H1 (cell line): Measurements from ENCODE around the gene NECTIN3. TPM values are rescaled to one million over a fixed set of nuclear protein-coding genes. Genes with fewer than 3 reads are reported as not detected.

Source experiments
- CTCF ChIA-PET: fragments of 300-600 bp; sonication (Branson Sonifier 250); formaldehyde crosslinking; loops from one replicate; lab custom pipeline; 2021; ENCODE audit not compliant: partially characterized antibody; lab: Charles Lee
- POLR2A ChIA-PET: fragments of 300-600 bp; sonication (Branson Sonifier 250); formaldehyde crosslinking; loops from one replicate; lab custom pipeline; 2021; ENCODE audit warnings: inconsistent platforms; ENCODE audit not compliant: partially characterized antibody; lab: Charles Lee
- DNase-seq, 2 experiments: peaks; one replicate each; pipeline versions ENCODE4 v3.0.0 to v3.0.0-alpha.2; 2010 to 2022; ENCODE audit warnings: low spot score in 2 of 2, low read depth in 1 of 2, mixed read lengths in 1 of 2
- FAIRE-seq: peaks from 2 replicates; lab custom pipeline; 2011; peaks lifted over from hg19 to GRCh38; lab: Jason Lieb, UNC
- H2AFZ ChIP-seq: 2 replicates; pipeline ENCODE4 v1.8.1; 2012; ENCODE audit warnings: low read length, inconsistent platforms
- H2AK5ac ChIP-seq: 2 replicates; pipeline ENCODE4 v1.6.1; 2013; ENCODE audit warnings: low read depth, low read length
- H2BK120ac ChIP-seq: replicated peaks from 2 replicates; pipeline ENCODE3; 2013; ENCODE audit warnings: low read depth, low read length, inconsistent platforms
- H2BK12ac ChIP-seq: 2 replicates; pipeline ENCODE4 v1.6.1; 2013; ENCODE audit warnings: low read depth, low read length
- H2BK15ac ChIP-seq: 2 replicates; pipeline ENCODE4 v1.6.1; 2013; ENCODE audit warnings: low read length
- H2BK20ac ChIP-seq: 2 replicates; pipeline ENCODE4 v1.6.1; 2013; ENCODE audit warnings: low read length
- H2BK5ac ChIP-seq: 2 replicates; pipeline ENCODE4 v1.6.1; 2013; ENCODE audit warnings: low read depth, low read length
- H3K14ac ChIP-seq: 2 replicates; pipeline ENCODE4 v1.6.1; 2013; ENCODE audit warnings: inconsistent platforms; ENCODE audit not compliant: insufficient read length
- H3K18ac ChIP-seq: 2 replicates; pipeline ENCODE4 v1.6.1; 2013; ENCODE audit warnings: low read length; ENCODE audit errors: extremely low read depth
- H3K23ac ChIP-seq: 2 replicates; pipeline ENCODE4 v1.6.1; 2013; ENCODE audit warnings: inconsistent platforms; ENCODE audit not compliant: insufficient read length
- H3K23me2 ChIP-seq: 2 replicates; pipeline ENCODE4 v1.6.1; 2013; ENCODE audit warnings: low read depth, low read length
- H3K27ac ChIP-seq: 2 replicates; pipeline ENCODE4 v1.6.1; 2011; ENCODE audit warnings: low read depth, low read length, inconsistent platforms
- H3K27me3 ChIP-seq, 4 experiments: replicated peaks in 1 of 4; 1 replicate in 1 of 4; 2 replicates in 3 of 4; pipeline versions ENCODE4 v1.6.1 to v1.8.1; 2011 to 2013; ENCODE audit warnings: low read length in 3 of 4, mild to moderate bottlenecking in 3 of 4, inconsistent platforms in 2 of 4, mixed read lengths in 2 of 4, moderate library complexity in 1 of 4; ENCODE audit not compliant: control insufficient read depth in 3 of 4, insufficient read depth in 3 of 4; ENCODE audit errors: extremely low read depth in 1 of 4
- H3K36me3 ChIP-seq, 4 experiments: 2 replicates each; pipeline versions ENCODE4 v1.6.1 to v1.8.1; 2011 to 2013; ENCODE audit warnings: mild to moderate bottlenecking in 4 of 4, low read length in 3 of 4, moderate library complexity in 2 of 4, control low read depth in 1 of 4, inconsistent platforms in 1 of 4; ENCODE audit not compliant: insufficient read depth in 4 of 4, control insufficient read depth in 2 of 4
- H3K4ac ChIP-seq: replicated peaks from 2 replicates; pipeline ENCODE3; 2013; ENCODE audit warnings: low read length, low read depth, mixed read lengths, inconsistent platforms; ENCODE audit not compliant: insufficient read length
- H3K4me1 ChIP-seq, 4 experiments: replicated peaks in 1 of 4; 1 replicate in 1 of 4; 2 replicates in 3 of 4; pipeline versions ENCODE4 v1.6.1 to v1.8.1; 2011 to 2013; ENCODE audit warnings: low read length in 3 of 4, inconsistent platforms in 2 of 4, mixed read lengths in 1 of 4; ENCODE audit not compliant: insufficient read depth in 4 of 4, control insufficient read depth in 3 of 4
- H3K4me2 ChIP-seq, 2 experiments: 2 replicates each; pipeline versions ENCODE4 v1.6.1 to v1.8.1; 2011 to 2013; ENCODE audit warnings: low read depth in 2 of 2, low read length in 2 of 2, control low read depth in 1 of 2, inconsistent platforms in 1 of 2, mild to moderate bottlenecking in 1 of 2; ENCODE audit not compliant: insufficient read depth in 1 of 2
- H3K4me3 ChIP-seq, 4 experiments: fragments of 200-600, 300-600 bp in 1 of 4; sonication (generic), shearing (Covaris generic), sonication (Bioruptor Twin) in 1 of 4; 2 replicates each; pipeline versions ENCODE4 v1.5.1 to v1.8.1; 2011 to 2016; ENCODE audit warnings: low read length in 4 of 4, low read depth in 3 of 4, control low read depth in 2 of 4, inconsistent platforms in 2 of 4, mild to moderate bottlenecking in 2 of 4, mixed read lengths in 1 of 4, moderate library complexity in 1 of 4; ENCODE audit not compliant: insufficient read depth in 2 of 4; ENCODE audit errors: extremely low read depth in 1 of 4
- H3K56ac ChIP-seq: replicated peaks from 2 replicates; pipeline ENCODE3; 2013; ENCODE audit warnings: low read depth, mild to moderate bottlenecking, mixed read lengths, low read length, inconsistent platforms; ENCODE audit not compliant: insufficient read length
- H3K79me1 ChIP-seq: 2 replicates; pipeline ENCODE4 v1.6.1; 2013; ENCODE audit warnings: low read depth, low read length, control low read depth
- H3K79me2 ChIP-seq, 2 experiments: 2 replicates each; pipeline versions ENCODE4 v1.6.1 to v1.8.1; 2012 to 2013; ENCODE audit warnings: low read length in 2 of 2, mild to moderate bottlenecking in 2 of 2, inconsistent platforms in 1 of 2; ENCODE audit not compliant: insufficient read depth in 2 of 2, control insufficient read depth in 1 of 2
- H3K9ac ChIP-seq, 4 experiments: replicated peaks in 1 of 4; 1 replicate in 1 of 4; 2 replicates in 3 of 4; pipeline versions ENCODE4 v1.6.1 to v1.8.1; 2011 to 2013; ENCODE audit warnings: low read depth in 3 of 4, low read length in 3 of 4, control low read depth in 2 of 4, mild to moderate bottlenecking in 2 of 4, moderate library complexity in 2 of 4, inconsistent platforms in 1 of 4; ENCODE audit errors: extremely low read depth in 1 of 4
- H3K9me3 ChIP-seq, 2 experiments: 2 replicates each; pipeline versions ENCODE4 v1.6.1 to v1.8.1; 2012 to 2013; ENCODE audit warnings: mild to moderate bottlenecking in 2 of 2, moderate library complexity in 2 of 2, control low read depth in 1 of 2, inconsistent platforms in 1 of 2, low read depth in 1 of 2, low read length in 1 of 2, mixed read lengths in 1 of 2; ENCODE audit not compliant: insufficient read depth in 2 of 2
- H4K20me1 ChIP-seq, 2 experiments: replicated peaks in 1 of 2; 2 replicates each; pipeline versions ENCODE3 to v1.8.1; 2011 to 2013; ENCODE audit warnings: inconsistent platforms in 2 of 2, low read length in 2 of 2, mild to moderate bottlenecking in 1 of 2; ENCODE audit not compliant: insufficient read depth in 2 of 2, control insufficient read depth in 1 of 2
- H4K5ac ChIP-seq: 2 replicates; pipeline ENCODE4 v1.6.1; 2013; ENCODE audit warnings: low read length, low read depth, mixed read lengths, inconsistent platforms; ENCODE audit not compliant: insufficient read length
- H4K8ac ChIP-seq: 2 replicates; pipeline ENCODE4 v1.8.0; 2013; ENCODE audit warnings: mild to moderate bottlenecking, moderate library complexity, low read length, inconsistent platforms; ENCODE audit not compliant: insufficient read depth; ENCODE audit errors: extremely low read depth
- H4K91ac ChIP-seq: replicated peaks from 2 replicates; pipeline ENCODE3; 2013; ENCODE audit warnings: low read length, mixed read lengths, inconsistent platforms; ENCODE audit not compliant: insufficient read length
- CHD2 ChIP-seq: IDR thresholded peaks from 2 replicates; pipeline ENCODE4 v1.6.1; 2012; ENCODE audit warnings: low read length, improper control_type of control experiment
- CTBP2 ChIP-seq: IDR thresholded peaks from 2 replicates; pipeline ENCODE4 v1.7.0; 2011; ENCODE audit warnings: borderline replicate concordance, mild to moderate bottlenecking, moderate library complexity, mixed read lengths, low read length; ENCODE audit not compliant: insufficient read depth, insufficient read length
- KDM4A ChIP-seq: IDR thresholded peaks from one replicate; pipeline ENCODE4 v1.7.1; 2012; ENCODE audit warnings: low read depth, mild to moderate bottlenecking, moderate library complexity, low read length, inconsistent platforms; ENCODE audit not compliant: severe bottlenecking
- SRF ChIP-seq: IDR thresholded peaks from 2 replicates; pipeline ENCODE4 v1.6.1; 2011; ENCODE audit warnings: mild to moderate bottlenecking, low read depth, low read length, moderate library complexity
- WGBS, 2 experiments: shearing (Covaris generic) in 1 of 2; methylation state at CpG; one replicate each; pipeline versions ENCODE4 v1.1.6 to v1.1.7; 2013 to 2015; ENCODE audit warnings: low lambda C conversion rate in 2 of 2, mixed read lengths in 2 of 2, inconsistent platforms in 1 of 2, low coverage in 1 of 2, missing lambda C conversion rate in 1 of 2; ENCODE audit not compliant: insufficient replicate concordance in 2 of 2, insufficient coverage in 1 of 2, insufficient read length in 1 of 2; ENCODE audit errors: extremely low coverage in 1 of 2, missing lambda C conversion rate in 1 of 2; 5-methylcytosine and 5-hydroxymethylcytosine counted together
- polyA plus RNA-seq, 7 experiments: library from polyadenylated mRNA; depleted of rRNA in 3 of 7; stranded (reverse) in 5 of 7; unstranded in 2 of 7; fragments of >200 nt in 5 of 7; fragments of 200-250 nt in 2 of 7; gene quantifications; 1 replicate in 5 of 7; 2 replicates in 1 of 7; 4 replicates in 1 of 7; pipeline versions ENCODE4 v1.2.1 to v1.2.3, GENCODE V29; 2011 to 2013; ENCODE audit warnings: missing spikeins in 2 of 7, mixed read lengths in 2 of 7
- total RNA-seq: library from RNA; stranded (reverse); fragmentation: NEBNext Ultra II Directional; extraction: Animal tissue kit (Norgen Biotek cat#: 25700); gene quantifications from 2 replicates; pipeline ENCODE4 v1.2.1, GENCODE V29; 2021

Gene NECTIN3
- total and polyA plus RNA-seq, 2 of the 8 experiments (the other 6 are each of a cell fraction or from before 2014, with no cell fraction given) = 13.6 to 50.6 TPM

DNA sequence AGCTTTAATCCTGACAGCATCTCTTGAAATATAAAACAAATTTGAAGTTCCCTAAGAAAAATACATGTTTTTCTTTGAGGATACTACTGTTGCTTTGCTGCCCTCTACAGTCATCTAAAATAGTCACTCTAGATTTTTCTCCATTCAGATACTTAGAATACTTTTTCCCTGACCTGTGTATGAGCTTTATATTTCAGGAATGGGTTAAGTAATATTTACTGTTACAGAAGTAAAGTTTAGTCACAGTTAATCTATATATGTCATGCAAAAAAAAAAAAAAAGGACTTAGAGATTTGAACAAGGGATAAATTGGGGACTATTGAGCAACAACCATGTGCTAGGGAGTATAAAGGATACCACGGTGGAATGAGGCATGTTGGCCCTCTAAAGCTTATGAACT lies 8.8 kb downstream of the NECTIN3 start:
- no peak overlapping the region for H3K56ac ChIP-seq
- H3K9me3 ChIP-seq = no peaks in the 10 kb centered on the region
- H2BK5ac ChIP-seq = no peak overlapping the region
- H3K4me2 ChIP-seq = peak overlapping the region in 1 of 2 experiments; percentile 6; a peak in 1 of 4 replicates
- H3K79me1 ChIP-seq = no peaks in the 10 kb centered on the region
- H3K4me3 ChIP-seq = no peak overlapping the region
- H3K4ac ChIP-seq = no peak overlapping the region
- H2BK120ac ChIP-seq = no peak overlapping the region
- H4K8ac ChIP-seq = no peak overlapping the region
- H3K14ac ChIP-seq = no peak overlapping the region
- peaks cover 0 to 3% of the 10 kb centered on the region in 2 experiments for H4K20me1 ChIP-seq
- H3K36me3 ChIP-seq = no peaks in the 10 kb centered on the region
- ChIA-PET POLR2A (interaction anchor here (0.7 to 3.1 kb wide), 4 partner anchors 110 to 200 kb away, joined by 4 to 12 read pairs (median 6); no protein-coding TSS in a partner anchor), CTCF (interaction anchor here (0.6 to 3.7 kb wide), 30 partner anchors 8 to 1549 kb away, joined by 3 to 13 read pairs (median 3); partner anchors contain the start of gene NECTIN3)
- FAIRE-seq (no peak), DNase-seq (no peak)
- H2AFZ ChIP-seq = no peak overlapping the region
- H3K27me3 ChIP-seq = no peaks in the 10 kb centered on the region
- H4K5ac ChIP-seq = peak overlapping the region; percentile 58
- H3K79me2 ChIP-seq = peaks cover 24 to 100% of the 10 kb centered on the region in 2 experiments
- H3K23me2 ChIP-seq = no peaks in the 10 kb centered on the region; the same call in 1 of the 2 replicates
- no peak overlapping the region for H3K23ac ChIP-seq
- WGBS, 2 experiments = 81% methylated on average over 1 of the region's 1 CpG; no CpG with 5 or more reads in 1 of the 2 experiments
- H3K18ac ChIP-seq = no peak overlapping the region
- H3K9ac ChIP-seq = no peak overlapping the region
- peaks cover under 1 to 22% (median 12%) of the 10 kb centered on the region in 4 experiments; a peak in 6 of 7 replicates for H3K4me1 ChIP-seq
- H2AK5ac ChIP-seq = no peak overlapping the region
- H2BK15ac ChIP-seq = no peak overlapping the region
- H3K27ac ChIP-seq = no peak overlapping the region
- no peak overlapping the region for H2BK12ac ChIP-seq
- H2BK20ac ChIP-seq = no peak overlapping the region
- no peak overlapping the region for H4K91ac ChIP-seq
- no peak for TF ChIP-seq CHD2
- TF ChIP-seq CTBP2 = no peak
- no peak for TF ChIP-seq SRF
- no peak for TF ChIP-seq KDM4A
